Keratinocyte (primary cell): ENCODE data around the gene RNF152.

Source experiments
- EZH2 ChIP-seq: IDR thresholded peaks from one replicate; pipeline ENCODE4 v1.6.1; 2012; ENCODE audit warnings: inconsistent platforms, mild to moderate bottlenecking, low read length, moderate library complexity
- TF ChIP-seq, protein P1 (sequence below), 3 experiments: IDR thresholded peaks in 1 of 3; conservative IDR thresholded peaks in 1 of 3; optimal IDR thresholded peaks in 1 of 3; 2 replicates in 2 of 3; 3 replicates in 1 of 3; pipeline versions ENCODE3 to v1.5.1; 2011; ENCODE audit warnings: low read length in 3 of 3, mild to moderate bottlenecking in 3 of 3, moderate library complexity in 2 of 3, control low read depth in 1 of 3, inconsistent platforms in 1 of 3; ENCODE audit not compliant: insufficient read depth in 2 of 3; ENCODE audit errors: extremely low read depth in 1 of 3

DNA sequence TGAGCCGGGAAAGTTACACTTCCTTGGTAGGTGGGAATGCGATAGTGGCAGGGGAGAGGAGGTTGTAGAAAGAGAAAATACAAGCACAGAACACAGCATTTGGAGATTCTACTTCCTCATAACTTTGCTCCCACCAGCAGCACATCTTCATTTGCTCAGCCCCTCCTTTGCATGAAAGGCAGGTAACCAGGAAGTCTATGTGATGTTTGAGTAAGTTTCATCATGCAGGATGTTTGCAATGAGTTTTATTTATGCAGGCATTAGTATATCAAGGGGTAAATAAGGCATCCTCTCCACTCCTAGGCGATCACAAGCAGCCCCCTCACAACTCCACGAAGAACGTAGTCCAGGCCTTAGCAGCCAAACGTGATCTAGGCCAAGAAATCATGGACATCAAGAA is 5.0 kb downstream of the RNF152 start:
- TF ChIP-seq, protein P1, sequence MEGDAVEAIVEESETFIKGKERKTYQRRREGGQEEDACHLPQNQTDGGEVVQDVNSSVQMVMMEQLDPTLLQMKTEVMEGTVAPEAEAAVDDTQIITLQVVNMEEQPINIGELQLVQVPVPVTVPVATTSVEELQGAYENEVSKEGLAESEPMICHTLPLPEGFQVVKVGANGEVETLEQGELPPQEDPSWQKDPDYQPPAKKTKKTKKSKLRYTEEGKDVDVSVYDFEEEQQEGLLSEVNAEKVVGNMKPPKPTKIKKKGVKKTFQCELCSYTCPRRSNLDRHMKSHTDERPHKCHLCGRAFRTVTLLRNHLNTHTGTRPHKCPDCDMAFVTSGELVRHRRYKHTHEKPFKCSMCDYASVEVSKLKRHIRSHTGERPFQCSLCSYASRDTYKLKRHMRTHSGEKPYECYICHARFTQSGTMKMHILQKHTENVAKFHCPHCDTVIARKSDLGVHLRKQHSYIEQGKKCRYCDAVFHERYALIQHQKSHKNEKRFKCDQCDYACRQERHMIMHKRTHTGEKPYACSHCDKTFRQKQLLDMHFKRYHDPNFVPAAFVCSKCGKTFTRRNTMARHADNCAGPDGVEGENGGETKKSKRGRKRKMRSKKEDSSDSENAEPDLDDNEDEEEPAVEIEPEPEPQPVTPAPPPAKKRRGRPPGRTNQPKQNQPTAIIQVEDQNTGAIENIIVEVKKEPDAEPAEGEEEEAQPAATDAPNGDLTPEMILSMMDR (optimal IDR thresholded peaks at IDR 0.05 in 1 of 3, IDR thresholded peaks at IDR 0.05 in 1 of 3, conservative IDR thresholded peaks at IDR 0.05 in 1 of 3; ENCODE audit: extremely low read depth in 1 of 3, insufficient read depth in 2 of 3, low read length in 3 of 3) = no peak
- no peak for TF ChIP-seq EZH2
